ENCODE measurements around the gene INO80C.

GRCh38 chr18:35516351-35516750 lies 18.6 kb upstream of the INO80C start:
- no peak for TF ChIP-seq CTCF (IDR thresholded peaks at IDR 0.05; ENCODE audit: low read depth, low read length, poor library complexity, severe bottlenecking)
- TF ChIP-seq EZH2phosphoT487 (IDR thresholded peaks at IDR 0.05; ENCODE audit: borderline replicate concordance, low read length): no peak
